Germinal center (tissue), 1 donor: ENCODE results near the gene NUS1.
A peak's percentile ranks its signal among the peaks of the same experiment; 100 is the strongest.
"Not testable (repeated sequence)": the region's sequence is repeated elsewhere in the genome, so short reads cannot be mapped to it uniquely, and the experiment has no call there.

ENCODE experiments used
- DNase-seq: peaks from one replicate; pipeline ENCODE4 v3.0.0; 2012; ENCODE audit warnings: mixed read lengths, low spot score

The NUS1 gene

DNA sequence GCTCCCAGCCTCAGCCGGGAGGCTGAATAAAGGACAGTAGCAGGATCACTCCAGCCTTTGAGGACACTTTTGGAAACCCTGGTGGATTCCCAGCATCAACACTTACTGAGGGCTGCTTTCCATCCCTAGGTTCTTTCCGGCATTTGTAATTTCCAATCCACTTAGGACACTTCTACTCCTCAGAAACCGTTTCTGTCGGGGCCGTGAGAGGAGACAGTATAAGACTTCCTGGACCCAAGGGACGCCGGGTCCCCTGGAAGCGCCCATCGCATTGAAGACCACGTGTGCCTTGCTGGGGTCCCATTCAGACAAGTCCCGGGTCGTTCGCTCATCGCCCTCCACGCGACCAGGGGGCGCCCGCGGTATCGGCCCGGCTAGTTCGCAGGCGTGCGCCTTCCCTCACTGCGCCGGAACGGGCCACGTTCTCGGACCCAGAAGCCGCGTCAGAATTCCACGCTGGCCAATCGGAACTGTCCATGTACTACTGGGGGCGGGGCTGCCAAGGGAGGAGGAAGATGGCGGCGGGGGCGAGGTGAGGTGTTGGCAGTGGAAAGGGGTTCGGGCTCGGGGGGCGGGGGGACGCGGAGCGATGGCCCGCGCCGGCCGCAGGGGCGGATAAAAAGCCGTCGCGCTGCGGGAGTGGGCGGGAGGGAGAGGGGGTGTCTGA lies at the start of gene NUS1:
Gene NUS1 (plus strand): TSS at position 479 of the 667 bp plus-strand sequence. CDS start 202 bp downstream, outside the sequence.
- DNase-seq = peak; percentile 96

- DNase-seq = no peak
Measured at GRCh38 chr6:117627533-117627932, 47.7 kb upstream of the NUS1 start.

DNA sequence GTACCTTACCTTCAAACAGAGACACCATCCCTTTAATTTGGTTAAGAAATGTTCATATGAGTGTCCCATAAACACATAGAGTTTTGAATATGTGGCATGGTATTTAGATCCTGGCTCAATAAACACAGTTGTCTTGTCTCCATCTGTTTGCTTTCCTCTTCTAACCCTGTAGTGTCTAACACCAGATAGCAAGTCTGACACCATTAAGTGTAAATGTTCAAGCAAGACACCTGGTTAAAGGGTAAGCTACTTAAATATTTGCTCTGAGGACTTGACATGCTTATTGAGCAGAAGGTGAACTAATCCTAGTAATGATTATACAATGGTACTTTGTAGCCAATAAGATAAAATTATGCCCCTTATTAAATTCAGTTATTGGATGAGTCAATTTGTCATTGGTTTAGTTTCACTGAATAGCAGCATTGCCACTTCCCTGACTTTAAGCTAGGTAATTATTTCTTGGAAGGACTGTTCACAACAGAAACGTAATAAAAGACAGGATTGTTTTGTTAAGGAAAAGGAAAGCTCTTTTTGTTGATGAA lies 46.1 kb upstream of the NUS1 start:
- DNase-seq = no peak

- no peak for DNase-seq
Measured at GRCh38 chr6:117637770-117638169, 37.5 kb upstream of the NUS1 start.

DNA sequence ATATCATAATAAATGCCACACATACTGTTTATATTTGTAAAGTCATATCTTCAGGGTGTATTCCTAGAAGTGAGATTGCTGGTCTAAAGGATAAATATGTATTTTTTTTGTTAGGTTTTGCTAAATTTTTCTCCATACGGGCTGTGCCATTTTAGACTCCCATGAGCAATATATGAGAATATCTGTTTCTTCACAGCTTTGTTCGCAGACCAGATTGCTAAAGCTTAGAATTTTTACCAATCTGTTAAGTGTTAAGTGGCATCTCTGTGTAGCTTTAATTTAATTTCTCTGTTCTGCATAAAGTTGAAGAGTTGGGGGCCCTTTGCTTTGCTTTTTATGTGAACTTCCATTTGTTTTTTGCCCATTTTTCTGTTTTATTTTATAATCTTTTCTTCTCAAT lies 32.3 kb upstream of the NUS1 start:
- no peak for DNase-seq

GRCh38 chr6:117651984-117652383 lies 23.3 kb upstream of the NUS1 start:
- DNase-seq = not testable (repeated sequence)

DNA sequence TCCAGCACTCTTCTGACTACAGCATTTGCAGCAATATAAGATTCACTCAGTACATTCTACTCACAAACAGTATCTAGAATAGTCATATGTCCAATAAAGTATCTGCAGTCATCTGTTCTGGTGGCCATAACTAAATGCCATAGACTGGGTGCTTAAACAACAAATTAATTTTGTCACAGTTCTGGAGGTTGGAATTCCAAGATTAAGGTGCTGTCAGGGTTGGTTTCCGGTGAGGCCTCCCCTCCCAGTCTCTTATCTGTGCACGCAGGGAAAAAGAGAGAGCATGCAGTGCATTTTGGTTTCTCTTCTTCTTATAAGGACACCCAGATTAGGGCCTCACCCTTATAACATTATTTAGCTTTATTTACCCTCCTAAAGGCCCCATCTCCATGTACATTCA lies 21.3 kb upstream of the NUS1 start:
- DNase-seq = no peak

- no peak for DNase-seq
Measured at GRCh38 chr6:117655380-117655779, 19.9 kb upstream of the NUS1 start.

- DNase-seq = no peak
Measured at GRCh38 chr6:117666881-117667280, 8.4 kb upstream of the NUS1 start.

DNA sequence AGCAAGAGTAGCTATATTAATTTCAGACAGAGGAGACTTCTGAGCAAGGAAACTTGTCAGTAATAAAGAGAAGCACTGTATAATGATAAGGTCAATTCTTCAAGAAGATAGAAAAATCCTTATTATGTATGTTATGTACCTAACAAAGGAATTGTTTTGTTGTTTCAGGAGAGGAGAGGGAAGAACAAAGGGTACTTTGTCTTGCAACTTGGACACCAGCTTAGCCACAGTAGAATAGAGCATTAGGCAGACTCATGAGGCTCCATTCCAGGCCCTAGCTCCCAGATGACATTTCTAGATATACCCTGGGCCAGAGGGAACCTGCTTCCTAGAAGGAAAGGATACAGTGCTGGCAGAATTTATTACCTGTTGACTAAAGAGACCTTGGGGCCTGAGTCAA lies 6.5 kb upstream of the NUS1 start:
- no peak for DNase-seq

DNA sequence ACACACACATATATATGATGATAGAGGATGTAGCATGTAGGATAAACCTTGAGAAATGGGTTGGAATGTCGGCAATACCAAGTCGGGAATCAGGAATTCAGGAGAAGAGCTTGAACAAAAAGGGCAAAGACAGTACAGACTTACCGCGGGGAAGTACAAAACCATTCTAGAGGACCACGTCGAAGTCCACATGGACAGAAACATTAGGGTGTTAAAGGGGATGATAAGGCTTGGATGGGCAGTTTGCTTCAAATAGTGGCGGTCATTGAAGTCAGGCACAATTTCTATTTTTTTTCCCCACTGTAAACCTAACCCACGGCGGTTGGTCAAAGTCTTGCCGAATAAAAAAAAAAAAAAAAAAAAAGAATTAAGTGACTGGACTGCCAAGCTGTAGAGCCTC lies 766 bp upstream of the NUS1 start:
- DNase-seq = no peak

GRCh38 chr6:117675658-117676301 lies 511 bp downstream of the NUS1 start:
- DNase-seq = not testable (repeated sequence)

GRCh38 chr6:117676577-117677218 lies 1.4 kb downstream of the NUS1 start:
- DNase-seq = no peak

GRCh38 chr6:117677553-117678141 lies 2.4 kb downstream of the NUS1 start:
- DNase-seq = no peak

DNA sequence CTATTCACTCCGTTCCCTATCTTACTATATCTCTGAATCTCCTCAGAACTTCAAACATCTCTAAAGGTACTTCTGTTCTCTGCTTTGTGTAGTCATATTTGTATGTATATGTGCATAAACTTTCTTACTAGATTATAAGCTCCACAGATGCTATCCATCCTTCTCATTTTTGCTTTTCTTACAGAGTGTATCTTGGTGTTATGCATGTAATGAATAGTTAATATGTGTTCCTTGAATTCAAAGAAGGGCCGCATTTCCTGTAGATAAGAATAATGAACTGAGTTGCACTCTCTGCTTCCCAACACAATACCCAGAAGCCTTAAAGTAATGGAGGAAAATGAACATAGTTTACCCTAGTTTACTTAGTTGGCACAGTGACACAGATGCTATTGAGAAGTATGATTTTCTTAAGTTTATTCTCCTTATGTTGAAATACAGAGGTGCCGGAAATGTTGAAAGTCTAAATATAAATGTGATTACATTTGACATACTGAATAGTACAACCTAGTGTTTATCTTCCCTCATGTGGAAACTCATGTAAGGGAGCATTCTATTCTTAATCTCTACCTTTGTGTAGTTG lies 6.0 kb downstream of the NUS1 start:
- DNase-seq = no peak

DNA sequence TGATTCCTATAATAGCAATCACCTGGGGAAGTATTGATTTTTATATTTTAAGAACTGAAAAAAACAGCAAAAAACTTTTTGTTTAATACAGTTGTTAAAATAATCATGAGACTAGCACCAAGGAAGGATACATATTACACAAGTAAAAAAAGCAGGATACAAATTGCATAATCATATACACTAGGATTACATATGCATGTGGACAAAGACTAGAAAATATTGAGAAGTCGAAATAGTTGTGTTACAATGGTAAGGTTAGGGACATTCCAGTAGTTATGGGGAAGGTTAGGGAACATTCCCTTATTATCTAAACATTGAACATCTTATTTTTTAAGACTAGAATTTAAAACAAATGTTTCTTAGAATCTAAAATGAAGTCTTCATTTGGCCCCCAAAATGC lies 9.5 kb downstream of the NUS1 start:
- DNase-seq = no peak

DNA sequence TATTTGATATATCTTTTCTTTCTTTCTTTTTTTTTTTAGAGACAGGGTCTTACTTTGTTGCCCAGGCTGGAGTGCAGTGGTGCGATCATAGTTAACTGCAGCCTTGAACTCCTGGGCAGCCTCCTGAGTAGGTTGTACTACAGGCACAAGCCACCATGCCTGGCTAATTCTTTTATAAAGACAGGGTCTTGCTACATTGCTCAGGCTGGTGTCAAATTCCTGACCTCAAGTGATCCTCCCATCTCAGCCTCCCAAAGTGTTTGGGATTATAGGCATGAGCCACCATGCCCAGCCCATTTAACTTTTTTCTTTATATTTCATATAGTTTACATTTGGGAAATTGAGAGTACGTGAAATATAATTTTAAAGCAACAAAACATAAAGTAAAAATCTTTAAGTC lies 10.1 kb downstream of the NUS1 start:
- no peak for DNase-seq

GRCh38 chr6:117687021-117687648 lies 11.9 kb downstream of the NUS1 start:
- no peak for DNase-seq

DNA sequence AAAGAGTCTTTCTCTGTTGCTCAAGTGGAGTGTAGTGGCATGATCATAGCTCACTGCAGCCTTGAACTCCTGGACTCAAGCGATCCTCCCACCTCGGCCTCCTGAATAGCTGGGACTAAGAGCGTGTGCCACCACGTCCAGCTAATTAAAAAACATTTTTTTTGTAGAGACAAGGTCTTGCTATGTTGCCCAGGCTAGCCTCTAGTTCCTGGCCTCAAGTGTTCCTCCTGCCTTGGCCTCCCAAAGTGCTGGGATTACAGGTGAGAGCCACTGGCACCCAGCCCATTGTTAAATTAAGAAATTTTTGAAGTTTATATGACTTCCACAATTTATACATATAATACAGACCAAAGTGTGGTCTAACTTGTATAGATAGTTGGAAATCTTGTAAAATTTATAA lies 14.3 kb downstream of the NUS1 start:
- DNase-seq = not testable (repeated sequence)

- no peak for DNase-seq
Measured at GRCh38 chr6:117706504-117706903, 31.2 kb downstream of the NUS1 start.

DNA sequence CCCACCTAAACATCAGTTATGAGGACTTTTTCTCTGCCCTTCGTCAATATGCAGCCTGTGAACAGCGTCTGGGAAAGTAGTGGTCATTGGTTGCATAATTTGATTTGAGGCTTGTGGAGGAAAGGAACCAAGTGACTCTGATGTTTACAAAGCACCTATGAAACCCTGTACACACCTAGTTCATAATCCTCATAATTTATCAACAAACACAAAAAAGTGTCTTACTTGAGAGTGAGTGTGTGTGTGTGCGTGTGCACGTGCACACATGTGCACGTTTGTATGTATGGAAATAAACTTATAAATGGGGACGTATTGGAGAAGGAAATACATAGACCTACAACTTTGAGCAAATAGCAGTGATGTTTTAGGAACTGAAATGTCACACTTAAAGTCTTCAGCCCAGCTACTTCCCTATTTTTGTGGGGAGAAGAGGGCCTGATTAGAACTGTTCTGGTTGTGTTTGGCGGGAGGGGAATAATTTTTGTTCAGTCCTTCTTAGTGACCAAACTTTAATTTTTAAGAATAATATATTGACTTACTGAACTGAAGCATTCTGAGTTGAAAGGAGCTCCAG lies 31.8 kb downstream of the NUS1 start:
- not testable (repeated sequence) for DNase-seq

GRCh38 chr6:117711369-117711768 lies 36.1 kb downstream of the NUS1 start:
- no peak for DNase-seq
